ENCODE results near the gene A4GALT. TPM values are rescaled to one million over a fixed set of nuclear protein-coding genes. Genes with fewer than 3 reads are reported as not detected.

A4GALT gene
- total RNA-seq, 2 donors from 2014 or later = 0.46 TPM; not detected in 1

DNA sequence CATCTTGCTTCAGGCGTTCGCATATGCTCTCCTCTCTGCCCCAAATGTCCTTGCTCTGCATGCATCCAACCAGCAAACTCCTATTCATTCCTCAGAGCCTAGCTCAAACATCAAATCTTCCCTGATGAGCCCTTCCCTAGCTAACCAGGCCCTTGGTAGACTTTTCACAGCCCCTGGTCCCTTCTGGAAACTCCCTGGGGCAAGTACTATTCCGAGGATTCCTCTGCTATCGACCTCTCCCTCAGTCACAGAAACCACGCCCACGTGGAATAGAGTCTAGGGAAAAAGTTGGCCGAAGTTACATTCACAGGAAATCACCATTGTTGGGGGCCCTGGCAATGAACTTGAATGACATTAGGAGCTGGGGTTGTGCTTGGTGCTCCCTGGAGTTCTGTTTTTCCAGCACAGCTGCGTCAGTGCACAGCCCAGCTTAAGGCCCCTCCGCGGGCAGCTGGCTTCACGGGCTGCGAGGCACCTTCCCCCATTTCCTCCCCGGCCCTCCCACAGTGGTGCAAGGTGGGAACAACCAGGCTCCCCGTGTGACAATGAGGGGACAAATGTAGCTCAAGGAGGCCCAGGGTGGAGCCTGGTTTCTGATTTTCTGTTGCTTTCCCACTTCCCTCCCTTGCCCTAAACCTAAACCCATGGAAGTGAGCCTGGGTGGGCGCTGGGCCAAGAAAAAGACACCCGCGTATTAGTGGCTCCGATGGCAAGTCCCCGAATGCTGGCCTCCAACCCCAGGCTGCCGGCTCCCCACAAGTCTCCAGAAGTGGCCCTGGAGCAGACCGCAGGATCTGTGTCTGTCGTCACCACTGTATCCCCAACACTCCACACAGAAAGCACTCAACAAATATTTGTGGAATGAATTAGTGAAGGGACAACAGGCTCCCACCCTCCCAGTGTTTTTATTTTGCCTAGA lies 76.0 kb downstream of the A4GALT start:
- Mint-ChIP-seq H3K4me1 (ENCODE audit: low read depth) (peaks cover 25% of the 10 kb centered on the region), H3K27me3 (ENCODE audit: low read depth) (no peaks in the 10 kb centered on the region), H3K9me3 (no peaks in the 10 kb centered on the region), H3K27ac (peak overlapping the region; percentile 77), H3K36me3 (ENCODE audit: insufficient read depth in 2 of 2) (peaks cover 1 to 2% of the 10 kb centered on the region in 2 donors), H3K4me3 (peak overlapping the region in 1 of 2 donors; percentile 27)
- no peak for DNase-seq
- no peak for ATAC-seq (replicated peaks in 1 of 2)

DNA sequence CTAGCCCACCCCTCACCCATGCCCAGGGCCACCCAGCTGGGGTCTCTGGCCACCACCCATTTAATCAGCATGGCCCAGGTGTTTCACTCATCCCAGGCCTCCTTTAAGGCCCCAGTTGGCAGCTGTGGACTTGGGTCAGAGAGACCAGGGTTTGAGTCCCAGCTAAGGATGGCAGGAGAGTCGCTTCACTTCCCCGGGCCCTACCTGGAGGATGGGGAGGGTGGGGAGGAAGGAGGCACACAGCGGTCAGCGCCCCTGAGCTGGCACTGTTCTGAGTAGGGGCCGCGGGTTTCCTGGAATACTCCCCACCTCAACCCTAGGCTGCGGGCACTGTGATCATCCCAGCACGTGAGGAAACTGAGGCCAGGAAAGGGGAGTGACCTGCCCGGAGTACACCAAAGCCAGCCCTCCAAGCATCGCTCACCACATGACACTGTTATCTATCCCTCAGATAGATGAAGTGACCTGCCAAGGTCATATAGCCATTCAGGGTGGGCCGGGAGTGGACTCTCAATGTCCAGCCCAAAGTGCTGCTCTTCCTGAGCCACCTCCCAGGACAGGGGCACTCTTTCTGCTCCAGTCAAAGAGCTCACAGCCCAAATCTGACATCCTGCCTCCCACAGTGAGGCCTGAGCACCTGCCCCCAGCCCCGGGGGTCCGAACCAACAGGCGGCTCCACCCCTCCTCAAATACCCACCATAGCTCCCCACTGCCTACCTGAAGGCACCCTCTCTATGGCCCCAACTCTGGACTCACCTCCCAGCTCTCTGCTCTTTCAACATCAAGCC lies 76.8 kb downstream of the A4GALT start:
- Mint-ChIP-seq H3K4me3 (no peak overlapping the region), H3K27ac (no peak overlapping the region), H3K36me3 (ENCODE audit: insufficient read depth in 2 of 2) (peaks cover 1 to 2% of the 10 kb centered on the region in 2 donors), H3K9me3 (no peaks in the 10 kb centered on the region), H3K4me1 (ENCODE audit: low read depth) (peaks cover 25% of the 10 kb centered on the region), H3K27me3 (ENCODE audit: low read depth) (no peaks in the 10 kb centered on the region)
- DNase-seq (no peak), ATAC-seq (replicated peaks in 1 of 2) (no peak)

DNA sequence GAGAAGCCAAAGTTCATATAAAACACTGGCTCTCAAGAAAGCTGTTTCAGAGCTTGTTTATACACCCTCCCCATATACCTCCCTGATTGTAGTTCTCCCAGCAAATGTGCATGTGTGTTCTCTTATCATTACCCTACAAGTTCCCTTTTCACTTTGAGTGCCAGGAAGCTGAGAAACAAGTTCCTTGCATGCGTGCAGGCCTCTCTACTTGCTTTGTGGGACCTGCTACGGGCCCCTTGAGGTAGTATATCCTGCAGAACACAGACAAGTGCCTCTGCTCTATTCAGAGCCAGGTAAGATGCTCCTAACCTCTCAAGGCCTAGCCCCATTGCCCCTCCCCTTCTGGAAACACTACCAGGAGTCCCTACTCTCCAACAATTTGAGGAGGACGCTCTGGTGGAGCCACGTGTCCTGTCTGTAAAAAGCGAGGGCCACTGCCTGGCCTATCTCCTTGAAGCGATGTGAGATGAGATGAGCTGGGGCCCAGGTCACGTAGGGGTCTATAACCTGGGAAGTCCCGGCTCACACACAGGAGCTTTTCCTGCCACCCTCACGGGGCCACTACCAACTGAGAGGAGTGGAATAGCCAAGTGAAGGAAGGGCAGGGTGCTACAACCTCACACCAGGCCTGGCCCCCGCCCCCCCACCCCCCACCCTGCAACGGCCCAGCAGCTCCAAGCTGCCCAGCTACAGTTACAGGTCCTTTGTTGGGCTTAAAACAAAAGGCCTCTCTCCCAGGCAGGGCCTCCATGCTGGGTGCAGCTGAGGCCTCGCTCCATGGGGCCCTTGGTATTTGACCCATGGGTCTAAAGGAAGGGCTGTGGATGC lies 77.7 kb downstream of the A4GALT start:
- no peak overlapping the region for H3K4me3 Mint-ChIP-seq
- DNase-seq (no peak), ATAC-seq (replicated peaks in 1 of 2) (no peak)
- no peaks in the 10 kb centered on the region for H3K36me3 Mint-ChIP-seq (ENCODE audit: insufficient read depth in 2 of 2)
- no peaks in the 10 kb centered on the region for H3K9me3 Mint-ChIP-seq
- no peak overlapping the region for H3K27ac Mint-ChIP-seq
- H3K4me1 Mint-ChIP-seq (ENCODE audit: low read depth) = peaks cover 22% of the 10 kb centered on the region
- no peaks in the 10 kb centered on the region for H3K27me3 Mint-ChIP-seq (ENCODE audit: low read depth)

Other genes starting within 250 kb of the A4GALT start
- 10 to 100 TPM; 32.5 to 35.9 TPM for gene RRP7A, start 201.1 kb downstream of the A4GALT start, total RNA-seq
- gene SERHL2, start 166.9 kb downstream of the A4GALT start, total RNA-seq = 1 to 10 TPM; 1.2 to 1.6 TPM
- 100 to 1,000 TPM in 1 of 2 donors, 10 to 100 TPM in 1; 84.0 to 108 TPM for gene POLDIP3, start 106.0 kb downstream of the A4GALT start, total RNA-seq
- 1 to 10 TPM in 1 of 2 donors, under 1 TPM in 1; 0.31 to 1.2 TPM for gene ATP5MGL, start 80.3 kb downstream of the A4GALT start, total RNA-seq
- gene CYB5R3, start 71.5 kb downstream of the A4GALT start, total RNA-seq = 10 to 100 TPM; 60.7 to 67.1 TPM
- gene ARFGAP3, start 136.4 kb upstream of the A4GALT start, total RNA-seq = 10 to 100 TPM; 38.0 to 46.3 TPM